ENCODE results near the gene FIGLA. TPM values are rescaled to one million over a fixed set of nuclear protein-coding genes. Genes with fewer than 3 reads are reported as not detected.
A peak's percentile ranks its signal among the peaks of the same experiment; 100 is the strongest.

Gene FIGLA
- total RNA-seq, 1 experiment from 2014 or later, result not detected

DNA sequence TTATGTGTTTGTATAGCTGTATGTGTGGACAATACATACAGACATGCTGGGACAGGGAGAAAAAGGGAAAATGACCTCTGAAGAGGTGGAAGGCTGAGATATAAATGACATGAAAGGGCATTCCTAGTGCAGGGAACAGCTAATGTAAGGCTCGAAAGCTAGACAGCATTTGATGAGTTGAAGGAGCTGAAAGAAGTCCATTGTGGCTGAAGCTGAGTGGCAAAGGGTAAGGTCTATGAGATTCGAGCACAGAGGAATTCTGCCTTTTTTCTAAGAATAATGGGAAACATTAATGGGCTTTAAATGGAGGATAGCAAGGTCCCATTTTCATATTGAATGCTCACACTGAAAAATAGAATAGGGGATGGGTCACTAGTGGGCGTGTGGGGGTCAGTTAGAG is 46.0 kb downstream of the FIGLA start:
- DNase-seq, result no peak
- Histone ChIP-seq H4K20me1 (ENCODE audit: control insufficient read depth, insufficient read depth, insufficient read length) (peaks cover 3% of the 10 kb centered on the region), H3K27me3 (ENCODE audit: insufficient read depth, low read length) (no peaks in the 10 kb centered on the region), H2AK5ac (ENCODE audit: insufficient read length, low read length) (no peak overlapping the region), H3K4me2 (ENCODE audit: insufficient read depth, insufficient read length, low read length) (no peak overlapping the region), H3K23ac (ENCODE audit: insufficient read length, low read depth, low read length) (no peak overlapping the region), H3K79me1 (ENCODE audit: insufficient read depth, low read depth, low read length, poor library complexity, severe bottlenecking) (peaks cover 8% of the 10 kb centered on the region), H2AFZ (ENCODE audit: low read length) (no peak overlapping the region), H3K23me2 (ENCODE audit: insufficient read length, low read depth, low read length, poor library complexity, severe bottlenecking) (no peaks in the 10 kb centered on the region), H3K27ac (ENCODE audit: insufficient read length, low read depth, low read length) (no peak overlapping the region), H3K56ac (ENCODE audit: insufficient read length, low read depth, low read length) (no peak overlapping the region), H3K9ac (ENCODE audit: extremely low read depth, insufficient read length, low read length) (no peak overlapping the region), H3T11ph (ENCODE audit: low read length) (no peak overlapping the region), H4K5ac (ENCODE audit: insufficient read length, low read depth, low read length) (no peak overlapping the region), H2BK120ac (ENCODE audit: low read depth, low read length, poor library complexity, severe bottlenecking) (no peak overlapping the region), H3K9me3 (ENCODE audit: control insufficient read depth, low read depth, low read length) (no peaks in the 10 kb centered on the region), H3K14ac (ENCODE audit: insufficient read depth, low read length) (no peak overlapping the region), H2BK15ac (ENCODE audit: low read depth, low read length) (no peak overlapping the region), H3K4ac (ENCODE audit: low read depth, low read length) (no peak overlapping the region), H3K4me1 (ENCODE audit: insufficient read depth, low read length) (peaks cover 17% of the 10 kb centered on the region), H2BK12ac (ENCODE audit: insufficient read length, low read depth, low read length) (no peak overlapping the region), H4K8ac (replicated peaks; ENCODE audit: insufficient read length, low read depth, low read length) (no peak overlapping the region), H2BK20ac (ENCODE audit: low read depth, low read length, poor library complexity, severe bottlenecking) (no peak overlapping the region), H4K91ac (ENCODE audit: insufficient read length, low read depth, low read length) (no peak overlapping the region), H3K18ac (ENCODE audit: insufficient read length, low read depth, low read length) (no peak overlapping the region), H3K79me2 (ENCODE audit: insufficient read depth, low read length) (peaks cover 59% of the 10 kb centered on the region; the same call in 1 of the 2 replicates), H2BK5ac (ENCODE audit: insufficient read length, low read length) (no peak overlapping the region)
- Mint-ChIP-seq H3K36me3 (ENCODE audit: insufficient read depth in 1 of 3, low read depth in 3 of 3) (peaks cover 8 to 14% (median 12%) of the 10 kb centered on the region in 3 experiments; a peak in 6 of 7 replicates), H3K9me3 (peaks cover 0 to 3% of the 10 kb centered on the region in 2 experiments; a peak in 1 of 5 replicates), H3K27me3 (ENCODE audit: low read depth) (no peaks in the 10 kb centered on the region), H3K27ac (peak overlapping the region in 2 of 3 experiments; percentile 62 to 66; a peak in 5 of 7 replicates), H3K4me1 (peaks cover 35 to 47% of the 10 kb centered on the region in 2 experiments), H3K4me3 (no peak overlapping the region)
- WGBS (ENCODE audit: extremely low coverage, insufficient read length, low lambda C conversion rate), result no CpG with 5 or more reads among the region's 3 CpGs
- TF ChIP-seq, protein P1, sequence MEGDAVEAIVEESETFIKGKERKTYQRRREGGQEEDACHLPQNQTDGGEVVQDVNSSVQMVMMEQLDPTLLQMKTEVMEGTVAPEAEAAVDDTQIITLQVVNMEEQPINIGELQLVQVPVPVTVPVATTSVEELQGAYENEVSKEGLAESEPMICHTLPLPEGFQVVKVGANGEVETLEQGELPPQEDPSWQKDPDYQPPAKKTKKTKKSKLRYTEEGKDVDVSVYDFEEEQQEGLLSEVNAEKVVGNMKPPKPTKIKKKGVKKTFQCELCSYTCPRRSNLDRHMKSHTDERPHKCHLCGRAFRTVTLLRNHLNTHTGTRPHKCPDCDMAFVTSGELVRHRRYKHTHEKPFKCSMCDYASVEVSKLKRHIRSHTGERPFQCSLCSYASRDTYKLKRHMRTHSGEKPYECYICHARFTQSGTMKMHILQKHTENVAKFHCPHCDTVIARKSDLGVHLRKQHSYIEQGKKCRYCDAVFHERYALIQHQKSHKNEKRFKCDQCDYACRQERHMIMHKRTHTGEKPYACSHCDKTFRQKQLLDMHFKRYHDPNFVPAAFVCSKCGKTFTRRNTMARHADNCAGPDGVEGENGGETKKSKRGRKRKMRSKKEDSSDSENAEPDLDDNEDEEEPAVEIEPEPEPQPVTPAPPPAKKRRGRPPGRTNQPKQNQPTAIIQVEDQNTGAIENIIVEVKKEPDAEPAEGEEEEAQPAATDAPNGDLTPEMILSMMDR (conservative IDR thresholded peaks at IDR 0.05), result no peak

All from H9 (cell line).